HG02623 (cell line): ENCODE measurements around the gene ARMC9.

ENCODE experiments used
- ATAC-seq: cut with Tn5 transposase; IDR thresholded peaks from one replicate; pipeline ENCODE4 v1.9.1; 2021; ENCODE audit warnings: moderate library complexity; ENCODE audit not compliant: unreplicated experiment

The ARMC9 gene

DNA sequence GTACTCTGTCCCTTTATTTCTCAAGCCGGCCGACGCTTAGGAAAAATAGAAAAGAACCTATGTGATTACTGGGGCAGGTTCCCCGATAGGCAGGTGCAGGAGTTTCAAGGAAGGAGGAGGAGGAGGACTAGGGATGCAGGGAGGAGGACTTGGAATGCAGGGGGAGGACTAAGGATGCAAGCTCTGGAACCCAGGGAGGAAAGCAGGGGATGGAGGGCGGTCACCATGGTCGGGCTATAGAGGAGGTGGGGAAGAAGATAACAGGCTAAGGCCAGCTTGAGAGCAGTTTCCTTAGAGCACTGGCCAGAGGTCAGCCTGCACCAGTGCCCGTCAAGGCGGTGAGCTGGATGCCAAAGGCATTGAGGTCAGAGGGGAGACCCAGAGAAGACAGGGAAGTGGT is 178.4 kb downstream of the ARMC9 start:
- ATAC-seq = no peak

- ATAC-seq = no peak
These were observed 179.7 kb downstream of the ARMC9 start for GRCh38 chr2:231378026-231378722.

- no peak for ATAC-seq
These were observed 181.1 kb downstream of the ARMC9 start for GRCh38 chr2:231379266-231380215.

DNA sequence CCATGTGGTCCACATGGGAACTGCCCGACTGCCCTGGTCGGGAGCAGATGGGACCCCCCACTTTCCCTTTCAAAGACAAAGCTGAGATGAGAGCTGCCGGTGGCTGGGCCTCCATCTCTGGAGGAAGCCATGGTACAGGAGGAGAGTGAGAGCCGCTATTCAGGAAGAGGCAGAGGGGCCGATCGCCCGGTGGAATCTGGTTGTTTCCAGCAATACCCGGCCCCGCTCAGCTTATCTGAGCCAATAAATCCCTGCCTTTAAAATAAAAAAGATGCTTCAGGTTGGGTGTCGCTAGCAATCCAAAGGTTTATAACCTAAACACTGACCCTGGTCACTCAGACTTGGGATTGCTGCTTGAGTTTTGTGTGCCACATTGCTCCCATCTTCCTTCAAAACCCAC is 181.9 kb downstream of the ARMC9 start:
- no peak for ATAC-seq

GRCh38 chr2:231380991-231381847 is 182.8 kb downstream of the ARMC9 start:
- no peak for ATAC-seq

DNA sequence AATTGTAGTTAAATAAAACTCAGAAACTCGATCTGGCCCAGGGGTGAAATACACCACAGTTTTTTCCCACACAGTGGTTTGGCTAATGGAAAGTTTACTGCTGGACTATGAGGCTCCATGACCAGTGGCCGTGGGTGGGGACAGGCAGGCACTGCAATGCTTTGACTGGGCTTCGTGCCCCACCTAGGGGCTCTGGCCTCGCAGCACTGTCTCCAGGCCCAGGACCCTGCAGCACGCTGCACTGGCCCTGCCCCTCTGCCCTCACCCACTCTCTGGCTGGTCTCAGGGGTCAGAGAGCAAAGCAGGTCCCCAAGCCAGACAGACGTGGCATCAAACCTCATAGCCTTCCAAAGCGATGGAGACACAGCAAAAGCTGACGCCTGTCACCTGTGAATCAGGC is 183.7 kb downstream of the ARMC9 start:
- ATAC-seq = no peak

GRCh38 chr2:231383416-231384108 is 185.1 kb downstream of the ARMC9 start:
- no peak for ATAC-seq

DNA sequence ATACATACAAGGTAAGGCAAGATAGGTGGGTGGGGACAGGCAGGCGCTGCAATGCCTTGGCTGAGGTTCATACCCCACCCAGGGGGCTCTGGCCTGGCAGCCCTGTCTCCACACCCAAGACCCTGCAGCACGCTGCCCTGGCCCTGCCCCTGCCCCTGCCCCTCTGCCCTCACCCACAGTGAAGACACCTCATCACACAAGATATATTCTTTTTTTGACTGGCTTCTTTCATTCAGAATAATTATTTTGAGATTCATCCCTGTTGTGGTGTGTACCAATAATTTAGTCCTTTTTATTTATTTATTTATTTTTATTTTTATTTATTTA is 185.6 kb downstream of the ARMC9 start:
- no peak for ATAC-seq

- ATAC-seq = no peak
These were observed 186.5 kb downstream of the ARMC9 start for GRCh38 chr2:231384970-231385369.

DNA sequence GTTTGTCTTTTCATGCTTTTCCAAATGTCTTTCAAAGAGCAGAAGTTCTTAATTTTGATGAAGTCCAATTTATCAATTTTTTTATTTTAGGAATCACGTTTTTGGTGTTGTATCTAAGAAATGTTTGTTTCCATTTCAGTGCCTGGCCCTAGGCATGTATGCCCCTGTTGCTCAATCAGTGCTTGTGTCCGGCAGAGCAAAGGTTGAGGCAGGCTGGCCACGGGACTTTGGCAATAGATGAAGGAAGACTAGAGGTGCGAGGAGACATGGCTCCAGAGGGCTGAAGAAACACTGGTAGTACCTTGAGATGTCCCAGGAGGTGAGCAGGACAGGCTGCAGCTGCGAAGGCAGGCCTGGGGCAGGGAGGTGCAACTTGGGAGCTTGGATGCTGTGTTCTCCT is 187.0 kb downstream of the ARMC9 start:
- ATAC-seq = no peak

GRCh38 chr2:231386446-231386845 is 188.0 kb downstream of the ARMC9 start:
- no peak for ATAC-seq

- ATAC-seq = no peak
These were observed 189.7 kb downstream of the ARMC9 start for GRCh38 chr2:231387904-231388724.

DNA sequence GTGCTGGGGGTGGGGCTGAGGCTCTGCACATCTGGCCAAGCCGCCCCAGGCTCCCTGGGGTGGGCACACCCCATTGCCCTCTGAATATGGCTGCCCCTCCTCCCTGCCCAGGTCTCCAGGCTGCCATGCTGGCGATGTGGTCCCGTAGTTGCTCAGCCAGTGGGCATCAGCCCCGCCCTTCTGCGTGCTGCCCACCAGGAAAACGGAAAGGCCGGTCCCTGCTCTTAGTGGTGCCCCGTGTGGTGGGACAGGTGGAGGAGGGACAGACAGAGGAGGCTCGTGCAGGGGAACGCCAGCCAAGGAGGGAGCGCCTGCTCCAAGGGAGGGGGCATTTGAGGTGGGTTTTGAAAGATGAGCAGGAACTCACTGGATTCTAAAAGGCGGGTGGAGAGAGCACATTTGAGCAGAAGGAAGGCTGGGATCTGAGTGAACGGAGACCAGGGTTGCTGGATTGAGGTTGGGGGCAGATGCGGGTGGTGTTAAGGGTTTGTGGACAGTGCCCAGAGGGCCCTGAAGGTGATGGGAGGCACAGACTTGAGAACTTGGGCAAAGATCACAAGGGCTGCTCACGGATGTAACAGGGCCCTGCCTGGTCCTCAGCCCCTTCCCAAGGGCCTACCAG is 190.4 kb downstream of the ARMC9 start:
- ATAC-seq = no peak

- no peak for ATAC-seq
These were observed 192.2 kb downstream of the ARMC9 start for GRCh38 chr2:231390667-231391066.

- no peak for ATAC-seq
These were observed 193.6 kb downstream of the ARMC9 start for GRCh38 chr2:231391981-231392380.

GRCh38 chr2:231392431-231393148 is 194.2 kb downstream of the ARMC9 start:
- ATAC-seq = no peak

- no peak for ATAC-seq
These were observed 195.0 kb downstream of the ARMC9 start for GRCh38 chr2:231393149-231394131.
